ENCODE data around the gene DHX36. TPM values are rescaled to one million over a fixed set of nuclear protein-coding genes. Genes with fewer than 3 reads are reported as not detected.

The DHX36 gene
- total and polyA plus RNA-seq, 10 of the 15 experiments (the other 5 are each of a cell fraction or from before 2014, with no cell fraction given) = 16.2 to 70.5 (median 41.6) TPM

DNA sequence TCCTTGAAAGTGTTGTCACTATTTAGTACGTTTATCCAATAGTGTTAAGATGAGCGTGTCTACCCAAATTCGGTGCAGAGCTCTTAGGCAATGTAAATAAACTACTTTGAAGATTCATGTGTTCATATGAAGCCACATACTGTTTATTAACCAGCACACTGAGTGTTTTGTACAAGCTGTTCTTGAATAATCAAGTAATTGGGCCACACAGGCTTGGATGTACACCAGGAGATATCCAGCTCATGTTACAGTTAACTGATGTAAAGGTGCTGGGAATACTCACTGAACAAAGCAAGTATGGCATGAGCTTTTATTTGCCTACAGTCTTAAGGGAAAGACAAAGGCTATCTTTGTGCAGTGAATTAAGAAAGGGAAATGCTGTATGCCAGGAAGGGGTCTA lies 632 bp upstream of the DHX36 start:
- no peaks in the 10 kb centered on the region; the same call in 2 of the 3 replicates for H3K9me3 ChIP-seq (replicated peaks; ENCODE audit: control insufficient read depth, insufficient read depth, low read length)
- no peak for TF ChIP-seq FOXK2 (IDR thresholded peaks at IDR 0.05)
- TF ChIP-seq, protein P1, sequence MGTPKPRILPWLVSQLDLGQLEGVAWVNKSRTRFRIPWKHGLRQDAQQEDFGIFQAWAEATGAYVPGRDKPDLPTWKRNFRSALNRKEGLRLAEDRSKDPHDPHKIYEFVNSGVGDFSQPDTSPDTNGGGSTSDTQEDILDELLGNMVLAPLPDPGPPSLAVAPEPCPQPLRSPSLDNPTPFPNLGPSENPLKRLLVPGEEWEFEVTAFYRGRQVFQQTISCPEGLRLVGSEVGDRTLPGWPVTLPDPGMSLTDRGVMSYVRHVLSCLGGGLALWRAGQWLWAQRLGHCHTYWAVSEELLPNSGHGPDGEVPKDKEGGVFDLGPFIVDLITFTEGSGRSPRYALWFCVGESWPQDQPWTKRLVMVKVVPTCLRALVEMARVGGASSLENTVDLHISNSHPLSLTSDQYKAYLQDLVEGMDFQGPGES (IDR thresholded peaks at IDR 0.05) = no peak
- no peak for TF ChIP-seq RCOR1 (conservative IDR thresholded peaks at IDR 0.05; ENCODE audit: low read depth, low read length)
- TF ChIP-seq SIN3A (IDR thresholded peaks at IDR 0.05; ENCODE audit: low read depth, low read length) = no peak
- no peak for TF ChIP-seq NBN (IDR thresholded peaks at IDR 0.05)
- no peak for TF ChIP-seq MTA3 (IDR thresholded peaks at IDR 0.05; ENCODE audit: borderline replicate concordance, low read length)
- TF ChIP-seq JUND (IDR thresholded peaks at IDR 0.05; ENCODE audit: low read depth, low read length) = no peak
- no peak for TF ChIP-seq SUZ12 (IDR thresholded peaks at IDR 0.05; ENCODE audit: unreplicated experiment)
- no peak for TF ChIP-seq SIX5 (IDR thresholded peaks at IDR 0.05; ENCODE audit: low read depth, low read length, severe bottlenecking)
- TF ChIP-seq, protein P2, sequence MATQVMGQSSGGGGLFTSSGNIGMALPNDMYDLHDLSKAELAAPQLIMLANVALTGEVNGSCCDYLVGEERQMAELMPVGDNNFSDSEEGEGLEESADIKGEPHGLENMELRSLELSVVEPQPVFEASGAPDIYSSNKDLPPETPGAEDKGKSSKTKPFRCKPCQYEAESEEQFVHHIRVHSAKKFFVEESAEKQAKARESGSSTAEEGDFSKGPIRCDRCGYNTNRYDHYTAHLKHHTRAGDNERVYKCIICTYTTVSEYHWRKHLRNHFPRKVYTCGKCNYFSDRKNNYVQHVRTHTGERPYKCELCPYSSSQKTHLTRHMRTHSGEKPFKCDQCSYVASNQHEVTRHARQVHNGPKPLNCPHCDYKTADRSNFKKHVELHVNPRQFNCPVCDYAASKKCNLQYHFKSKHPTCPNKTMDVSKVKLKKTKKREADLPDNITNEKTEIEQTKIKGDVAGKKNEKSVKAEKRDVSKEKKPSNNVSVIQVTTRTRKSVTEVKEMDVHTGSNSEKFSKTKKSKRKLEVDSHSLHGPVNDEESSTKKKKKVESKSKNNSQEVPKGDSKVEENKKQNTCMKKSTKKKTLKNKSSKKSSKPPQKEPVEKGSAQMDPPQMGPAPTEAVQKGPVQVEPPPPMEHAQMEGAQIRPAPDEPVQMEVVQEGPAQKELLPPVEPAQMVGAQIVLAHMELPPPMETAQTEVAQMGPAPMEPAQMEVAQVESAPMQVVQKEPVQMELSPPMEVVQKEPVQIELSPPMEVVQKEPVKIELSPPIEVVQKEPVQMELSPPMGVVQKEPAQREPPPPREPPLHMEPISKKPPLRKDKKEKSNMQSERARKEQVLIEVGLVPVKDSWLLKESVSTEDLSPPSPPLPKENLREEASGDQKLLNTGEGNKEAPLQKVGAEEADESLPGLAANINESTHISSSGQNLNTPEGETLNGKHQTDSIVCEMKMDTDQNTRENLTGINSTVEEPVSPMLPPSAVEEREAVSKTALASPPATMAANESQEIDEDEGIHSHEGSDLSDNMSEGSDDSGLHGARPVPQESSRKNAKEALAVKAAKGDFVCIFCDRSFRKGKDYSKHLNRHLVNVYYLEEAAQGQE (IDR thresholded peaks at IDR 0.05; ENCODE audit: low read depth, low read length) = no peak
- peaks cover 40% of the 10 kb centered on the region for H3K79me2 ChIP-seq (ENCODE audit: control insufficient read depth, insufficient read depth, low read length)
- RAD21 ChIA-PET (ENCODE audit: unreplicated experiment) = no interaction called here
- no peaks in the 10 kb centered on the region for H3K27me3 ChIP-seq (replicated peaks in 1 of 2; ENCODE audit: control insufficient read depth in 2 of 2, insufficient read depth in 2 of 2, low read length in 1 of 2)
- no peaks in the 10 kb centered on the region for H4K20me1 ChIP-seq (ENCODE audit: control insufficient read depth, insufficient read depth)
- 71% methylated on average over 3 of the region's 3 CpGs for WGBS (ENCODE audit: insufficient coverage, insufficient replicate concordance, low lambda C conversion rate, missing lambda C conversion rate)
- peak overlapping the region; percentile 12; the same call in 1 of the 2 replicates for H3K4me2 ChIP-seq (ENCODE audit: control insufficient read depth, insufficient read depth)
- TSS peak; percentile 67 for BruUV-seq (replicated peaks)
- no peak overlapping the region for H3K9ac ChIP-seq (ENCODE audit: control insufficient read depth, insufficient read depth, low read length)
- no peak for ATAC-seq
- in situ Hi-C loops (cut with MboI) (loop anchor here (10.0 kb wide), 1 partner anchor 1000 kb away; no protein-coding TSS in a partner anchor), intact Hi-C loops (cut with micrococcal nuclease; ENCODE audit: unreplicated experiment) (no loop called here)
- POLR2A ChIA-PET = no interaction called here
- H3K36me3 ChIP-seq (ENCODE audit: control insufficient read depth in 2 of 2, insufficient read depth in 2 of 2, low read length in 1 of 2) = no peaks in the 10 kb centered on the region; a peak in 1 of 4 replicates
- H2AFZ ChIP-seq (ENCODE audit: control insufficient read depth, low read depth, low read length) = peak overlapping the region; percentile 72
- SMC1A ChIA-PET (ENCODE audit: uncharacterized antibody, unreplicated experiment) = interaction anchor here (0.6 to 1.1 kb wide), 2 partner anchors 8 to 12 kb away, joined by 3 to 6 read pairs; no protein-coding TSS in a partner anchor
- H3K4me3 ChIP-seq = no peak overlapping the region
- no peak overlapping the region for H3K27ac ChIP-seq (ENCODE audit: control insufficient read depth, insufficient read depth)
- CTCF ChIA-PET = interaction anchor here (1.4 to 1.6 kb wide), 2 partner anchors 10 to 11 kb away, joined by 7 to 8 read pairs; no protein-coding TSS in a partner anchor
- no peak for FAIRE-seq
- no peak for DNase-seq (ENCODE audit: low read depth, low spot score)
- peaks cover 3% of the 10 kb centered on the region for H3K4me1 ChIP-seq (ENCODE audit: control insufficient read depth, insufficient read depth, low read length)
